Measurements from ENCODE around the gene PSMB9. TPM values are rescaled to one million over a fixed set of nuclear protein-coding genes. Genes with fewer than 3 reads are reported as not detected.

Gene PSMB9
- polyA plus RNA-seq, 1 donor from 2014 or later = not detected

DNA sequence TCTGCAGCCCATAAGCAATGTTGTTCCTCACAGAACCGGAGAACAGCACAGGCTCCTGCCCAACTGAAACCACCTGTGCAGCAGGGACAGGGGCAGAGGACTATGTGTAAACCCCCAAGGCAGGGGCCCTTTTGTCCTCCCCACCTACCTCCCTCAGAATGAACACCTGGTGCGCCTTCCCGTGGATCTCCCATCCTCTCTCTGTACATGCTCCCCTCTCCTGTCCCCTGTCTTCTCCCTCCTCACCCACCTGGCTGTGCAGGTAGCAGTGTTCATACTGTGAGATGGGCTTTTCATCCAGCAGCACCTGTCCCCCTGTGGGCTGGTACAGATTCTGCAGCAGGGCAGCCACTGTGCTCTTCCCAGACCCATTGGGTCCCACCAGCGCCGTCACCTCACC is 24.0 kb upstream of the PSMB9 start:
- Histone ChIP-seq H3K9me2 (ENCODE audit: insufficient read depth, low read length) (no peaks in the 10 kb centered on the region), H3K9me3 (ENCODE audit: low read length) (no peaks in the 10 kb centered on the region), H3K4me3 (ENCODE audit: low read length) (no peak overlapping the region), H3K4me2 (ENCODE audit: low read length) (no peak overlapping the region), H2AFZ (ENCODE audit: low read depth, low read length) (no peak overlapping the region), H3F3A (ENCODE audit: insufficient read depth, low read length, poor library complexity, severe bottlenecking) (no peaks in the 10 kb centered on the region), H4K20me1 (ENCODE audit: insufficient read depth) (no peaks in the 10 kb centered on the region), H3K79me2 (replicated peaks; ENCODE audit: insufficient read depth, low read length) (no peaks in the 10 kb centered on the region), H3K36me3 (ENCODE audit: insufficient read depth, low read length) (no peaks in the 10 kb centered on the region), H3K27ac (ENCODE audit: low read length) (no peak overlapping the region), H3K9ac (ENCODE audit: low read length) (no peak overlapping the region), H3K27me3 (ENCODE audit: insufficient read depth, low read depth, low read length) (no peaks in the 10 kb centered on the region)
- TF ChIP-seq CTCF (IDR thresholded peaks at IDR 0.05; ENCODE audit: poor library complexity, severe bottlenecking) (no peak), MXI1 (conservative IDR thresholded peaks at IDR 0.05; ENCODE audit: poor library complexity, severe bottlenecking) (no peak), SMC3 (conservative IDR thresholded peaks at IDR 0.05; ENCODE audit: poor library complexity) (no peak), TAF1 (IDR thresholded peaks at IDR 0.05; ENCODE audit: low read depth) (no peak), POLR2AphosphoS5 (IDR thresholded peaks at IDR 0.05) (no peak), EZH2 (IDR thresholded peaks at IDR 0.05; ENCODE audit: borderline replicate concordance, insufficient read depth, low read length, poor library complexity, severe bottlenecking) (no peak), RAD21 (conservative IDR thresholded peaks at IDR 0.05) (no peak), EP300 (conservative IDR thresholded peaks at IDR 0.05; ENCODE audit: poor library complexity, severe bottlenecking) (no peak)
- TF ChIP-seq, protein P1, sequence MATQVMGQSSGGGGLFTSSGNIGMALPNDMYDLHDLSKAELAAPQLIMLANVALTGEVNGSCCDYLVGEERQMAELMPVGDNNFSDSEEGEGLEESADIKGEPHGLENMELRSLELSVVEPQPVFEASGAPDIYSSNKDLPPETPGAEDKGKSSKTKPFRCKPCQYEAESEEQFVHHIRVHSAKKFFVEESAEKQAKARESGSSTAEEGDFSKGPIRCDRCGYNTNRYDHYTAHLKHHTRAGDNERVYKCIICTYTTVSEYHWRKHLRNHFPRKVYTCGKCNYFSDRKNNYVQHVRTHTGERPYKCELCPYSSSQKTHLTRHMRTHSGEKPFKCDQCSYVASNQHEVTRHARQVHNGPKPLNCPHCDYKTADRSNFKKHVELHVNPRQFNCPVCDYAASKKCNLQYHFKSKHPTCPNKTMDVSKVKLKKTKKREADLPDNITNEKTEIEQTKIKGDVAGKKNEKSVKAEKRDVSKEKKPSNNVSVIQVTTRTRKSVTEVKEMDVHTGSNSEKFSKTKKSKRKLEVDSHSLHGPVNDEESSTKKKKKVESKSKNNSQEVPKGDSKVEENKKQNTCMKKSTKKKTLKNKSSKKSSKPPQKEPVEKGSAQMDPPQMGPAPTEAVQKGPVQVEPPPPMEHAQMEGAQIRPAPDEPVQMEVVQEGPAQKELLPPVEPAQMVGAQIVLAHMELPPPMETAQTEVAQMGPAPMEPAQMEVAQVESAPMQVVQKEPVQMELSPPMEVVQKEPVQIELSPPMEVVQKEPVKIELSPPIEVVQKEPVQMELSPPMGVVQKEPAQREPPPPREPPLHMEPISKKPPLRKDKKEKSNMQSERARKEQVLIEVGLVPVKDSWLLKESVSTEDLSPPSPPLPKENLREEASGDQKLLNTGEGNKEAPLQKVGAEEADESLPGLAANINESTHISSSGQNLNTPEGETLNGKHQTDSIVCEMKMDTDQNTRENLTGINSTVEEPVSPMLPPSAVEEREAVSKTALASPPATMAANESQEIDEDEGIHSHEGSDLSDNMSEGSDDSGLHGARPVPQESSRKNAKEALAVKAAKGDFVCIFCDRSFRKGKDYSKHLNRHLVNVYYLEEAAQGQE (IDR thresholded peaks at IDR 0.05; ENCODE audit: borderline replicate concordance) = no peak

GRCh38 chr6:32830936-32831335 is 23.1 kb upstream of the PSMB9 start:
- TF ChIP-seq EP300 (conservative IDR thresholded peaks at IDR 0.05; ENCODE audit: poor library complexity, severe bottlenecking) (no peak), TAF1 (IDR thresholded peaks at IDR 0.05; ENCODE audit: low read depth) (no peak), SMC3 (conservative IDR thresholded peaks at IDR 0.05; ENCODE audit: poor library complexity) (no peak), POLR2AphosphoS5 (IDR thresholded peaks at IDR 0.05) (no peak), RAD21 (conservative IDR thresholded peaks at IDR 0.05) (no peak), CTCF (IDR thresholded peaks at IDR 0.05; ENCODE audit: poor library complexity, severe bottlenecking) (no peak), MXI1 (conservative IDR thresholded peaks at IDR 0.05; ENCODE audit: poor library complexity, severe bottlenecking) (no peak), EZH2 (IDR thresholded peaks at IDR 0.05; ENCODE audit: borderline replicate concordance, insufficient read depth, low read length, poor library complexity, severe bottlenecking) (no peak)
- TF ChIP-seq, protein P1 (IDR thresholded peaks at IDR 0.05; ENCODE audit: borderline replicate concordance) = no peak
- H3F3A ChIP-seq (ENCODE audit: insufficient read depth, low read length, poor library complexity, severe bottlenecking) = no peaks in the 10 kb centered on the region
- no peak overlapping the region for H3K27ac ChIP-seq (ENCODE audit: low read length)
- H3K9ac ChIP-seq (ENCODE audit: low read length) = no peak overlapping the region
- no peaks in the 10 kb centered on the region for H3K27me3 ChIP-seq (ENCODE audit: insufficient read depth, low read depth, low read length)
- no peaks in the 10 kb centered on the region for H3K9me3 ChIP-seq (ENCODE audit: low read length)
- no peak overlapping the region for H2AFZ ChIP-seq (ENCODE audit: low read depth, low read length)
- H3K9me2 ChIP-seq (ENCODE audit: insufficient read depth, low read length) = no peaks in the 10 kb centered on the region
- H3K36me3 ChIP-seq (ENCODE audit: insufficient read depth, low read length) = no peaks in the 10 kb centered on the region
- no peaks in the 10 kb centered on the region for H4K20me1 ChIP-seq (ENCODE audit: insufficient read depth)
- H3K4me3 ChIP-seq (ENCODE audit: low read length) = no peak overlapping the region
- H3K4me2 ChIP-seq (ENCODE audit: low read length) = no peak overlapping the region
- no peaks in the 10 kb centered on the region for H3K79me2 ChIP-seq (replicated peaks; ENCODE audit: insufficient read depth, low read length)

Data from neural cell (in vitro differentiated cells).